CD4-positive, alpha-beta T cell treated with Interferon gamma for 1 hour (primary cell): ENCODE data around the gene PMF1.
"Not testable (repeated sequence)": the region's sequence is repeated elsewhere in the genome, so short reads cannot be mapped to it uniquely, and the experiment has no call there.

Experiments
- DNase-seq: peaks from one replicate; pipeline ENCODE4 v3.0.0-alpha.2; 2020

The PMF1 gene

GRCh38 chr1:156198831-156199349 lies 13.9 kb upstream of the PMF1 start:
- DNase-seq, result no peak

GRCh38 chr1:156200044-156200443 lies 12.8 kb upstream of the PMF1 start:
- no peak for DNase-seq

- no peak for DNase-seq
These were observed 9.5 kb upstream of the PMF1 start for GRCh38 chr1:156203331-156203730.

- DNase-seq, result no peak
These were observed 8.1 kb upstream of the PMF1 start for GRCh38 chr1:156204686-156205085.

- no peak for DNase-seq
These were observed 1.6 kb upstream of the PMF1 start for GRCh38 chr1:156211243-156211642.

GRCh38 chr1:156212130-156212529 lies 677 bp upstream of the PMF1 start:
- no peak for DNase-seq

GRCh38 chr1:156213644-156213966 lies 798 bp downstream of the PMF1 start:
- no peak for DNase-seq

GRCh38 chr1:156214024-156214748 lies 1.4 kb downstream of the PMF1 start:
- DNase-seq, result no peak

- not testable (repeated sequence) for DNase-seq
These were observed 3.7 kb downstream of the PMF1 start for GRCh38 chr1:156216361-156217086.

GRCh38 chr1:156217871-156218270 lies 5.1 kb downstream of the PMF1 start:
- no peak for DNase-seq

GRCh38 chr1:156220226-156220625 lies 7.4 kb downstream of the PMF1 start:
- DNase-seq, result no peak

GRCh38 chr1:156221986-156222692 lies 9.3 kb downstream of the PMF1 start:
- DNase-seq, result no peak

- DNase-seq, result no peak
These were observed 12.8 kb downstream of the PMF1 start for GRCh38 chr1:156225677-156226014.

- no peak for DNase-seq
These were observed 13.3 kb downstream of the PMF1 start for GRCh38 chr1:156226116-156226538.

- no peak for DNase-seq
These were observed 14.0 kb downstream of the PMF1 start for GRCh38 chr1:156226782-156227181.

GRCh38 chr1:156228501-156228900 lies 15.7 kb downstream of the PMF1 start:
- DNase-seq, result no peak

GRCh38 chr1:156229809-156230472 lies 17.1 kb downstream of the PMF1 start:
- no peak for DNase-seq

GRCh38 chr1:156230473-156230837 lies 17.6 kb downstream of the PMF1 start:
- no peak for DNase-seq

GRCh38 chr1:156232201-156232894 lies 19.5 kb downstream of the PMF1 start:
- no peak for DNase-seq

- DNase-seq, result no peak
These were observed 20.8 kb downstream of the PMF1 start for GRCh38 chr1:156233426-156234127.

- DNase-seq, result no peak
These were observed 23.4 kb downstream of the PMF1 start for GRCh38 chr1:156236164-156236563.

- no peak for DNase-seq
These were observed 25.4 kb downstream of the PMF1 start for GRCh38 chr1:156238248-156238647.
